ACC112 (cell line): ENCODE results near the gene TPRG1.
A peak's percentile ranks its signal among the peaks of the same experiment; 100 is the strongest.

Experiments used
- H2AFZ ChIP-seq: fragments of 200-600 bp; sonication (generic); one replicate; pipeline ENCODE4 v1.6.0; 2017; ENCODE audit warnings: antibody characterized with exemption, low read length; ENCODE audit not compliant: unreplicated experiment
- H3K27ac ChIP-seq: fragments of 200-600 bp; sonication (generic); 2 replicates; pipeline ENCODE4 v1.5.1; 2014; ENCODE audit warnings: low read depth, mild to moderate bottlenecking, antibody characterized with exemption, low read length, moderate library complexity
- H3K27me3 ChIP-seq: fragments of 200-600 bp; sonication (generic); 2 replicates; pipeline ENCODE4 v1.6.1; 2014; ENCODE audit warnings: mild to moderate bottlenecking, antibody characterized with exemption, low read length, moderate library complexity, mixed read lengths; ENCODE audit not compliant: insufficient read depth
- H3K36me3 ChIP-seq: fragments of 200-600 bp; sonication (generic); 2 replicates; pipeline ENCODE4 v1.6.1; 2016; ENCODE audit warnings: mild to moderate bottlenecking, antibody characterized with exemption, low read length, moderate library complexity, mixed read lengths; ENCODE audit not compliant: insufficient read depth
- H3K4me1 ChIP-seq: fragments of 200-600 bp; sonication (generic); one replicate; pipeline ENCODE4 v1.6.1; 2016; ENCODE audit warnings: low read length, mixed read lengths; ENCODE audit not compliant: insufficient read depth, unreplicated experiment, control insufficient read depth
- H3K4me3 ChIP-seq: fragments of 200-600 bp; sonication (generic); 2 replicates; pipeline ENCODE4 v1.5.1; 2014; ENCODE audit warnings: mild to moderate bottlenecking, low read depth, low read length
- H3K79me2 ChIP-seq: fragments of 200-600 bp; sonication (generic); one replicate; pipeline ENCODE4 v1.6.0; 2016; ENCODE audit warnings: low read length; ENCODE audit not compliant: control insufficient read depth, unreplicated experiment, insufficient read depth

Gene TPRG1

DNA sequence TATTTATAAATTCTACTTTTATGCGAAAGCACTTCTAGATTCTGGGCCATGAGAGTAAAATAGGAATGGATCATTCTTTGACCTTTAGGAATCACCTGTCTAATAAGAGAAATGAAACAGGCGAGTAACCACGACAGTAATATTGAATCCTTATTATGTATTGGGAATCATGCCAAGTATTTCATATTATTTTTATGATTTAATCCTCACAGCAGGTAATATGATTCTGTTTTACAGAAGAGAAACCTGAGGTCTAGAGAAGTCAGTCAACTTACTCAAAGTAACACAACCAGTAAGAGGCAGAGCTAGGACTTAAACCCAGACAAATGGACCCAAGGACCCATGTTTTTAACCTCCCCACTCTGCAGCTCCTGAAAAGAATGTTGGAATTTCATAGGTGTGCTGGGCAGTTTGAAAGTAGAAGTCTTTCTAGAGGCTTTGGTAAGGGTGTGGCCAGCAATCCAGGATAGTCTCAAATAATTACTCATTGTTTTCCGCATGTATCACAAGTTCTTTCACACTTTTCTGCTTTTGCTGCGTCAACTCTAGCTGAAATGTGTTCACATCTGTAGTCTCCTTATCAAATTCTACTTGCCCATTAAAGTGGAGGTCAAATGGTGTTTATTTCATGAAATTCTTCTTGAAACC, 181.7 kb downstream of the TPRG1 start:
- H3K4me3 ChIP-seq = no peak overlapping the region
- H3K27ac ChIP-seq = no peak overlapping the region
- no peaks in the 10 kb centered on the region for H3K27me3 ChIP-seq
- no peaks in the 10 kb centered on the region for H3K79me2 ChIP-seq
- H3K36me3 ChIP-seq = no peaks in the 10 kb centered on the region
- H3K4me1 ChIP-seq = peaks cover 10% of the 10 kb centered on the region
- H2AFZ ChIP-seq = no peak overlapping the region

DNA sequence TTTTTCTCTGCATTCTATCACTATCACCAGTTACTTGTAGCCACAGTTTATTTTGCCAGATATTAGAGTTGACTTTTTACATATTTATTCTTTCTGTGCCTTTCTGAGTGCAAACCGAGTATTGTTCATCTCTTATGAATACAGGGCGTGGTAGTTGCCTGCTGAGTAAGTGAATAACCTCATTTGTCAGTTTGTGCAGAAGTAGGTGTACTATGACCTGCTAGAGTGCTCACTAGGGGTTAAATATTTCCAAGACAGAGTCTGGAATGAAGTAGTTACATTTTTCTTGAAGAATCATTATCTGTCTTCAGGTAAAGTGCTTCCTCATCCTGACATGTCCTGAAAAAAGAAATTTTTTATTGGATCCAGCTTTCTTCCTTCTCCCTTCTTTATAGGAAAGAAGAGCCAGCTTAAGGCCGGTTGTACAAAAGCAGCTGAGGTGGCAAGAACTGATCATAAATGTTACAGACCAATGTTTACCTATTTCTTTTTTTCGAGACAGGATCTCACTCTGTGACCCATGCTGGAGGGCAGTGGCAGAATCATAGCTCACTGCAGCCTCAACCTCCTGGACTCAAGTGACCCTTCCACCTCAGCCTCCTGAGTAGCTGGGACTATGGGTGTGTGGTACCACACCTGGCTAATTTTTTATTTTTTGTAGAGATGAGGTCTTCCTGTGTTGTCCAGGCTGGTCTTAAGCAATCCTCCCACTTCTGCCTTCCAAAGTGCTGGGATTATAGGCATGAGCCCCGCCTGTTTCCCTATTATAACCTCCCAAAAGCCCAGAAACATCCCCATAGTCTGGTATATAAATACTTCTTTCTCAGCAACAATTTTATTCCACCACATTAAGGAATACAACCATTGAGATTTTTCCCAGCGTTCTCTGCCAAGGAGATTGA, 182.5 kb downstream of the TPRG1 start:
- peak overlapping the region; percentile 57 for H2AFZ ChIP-seq
- no peak overlapping the region for H3K27ac ChIP-seq

DNA sequence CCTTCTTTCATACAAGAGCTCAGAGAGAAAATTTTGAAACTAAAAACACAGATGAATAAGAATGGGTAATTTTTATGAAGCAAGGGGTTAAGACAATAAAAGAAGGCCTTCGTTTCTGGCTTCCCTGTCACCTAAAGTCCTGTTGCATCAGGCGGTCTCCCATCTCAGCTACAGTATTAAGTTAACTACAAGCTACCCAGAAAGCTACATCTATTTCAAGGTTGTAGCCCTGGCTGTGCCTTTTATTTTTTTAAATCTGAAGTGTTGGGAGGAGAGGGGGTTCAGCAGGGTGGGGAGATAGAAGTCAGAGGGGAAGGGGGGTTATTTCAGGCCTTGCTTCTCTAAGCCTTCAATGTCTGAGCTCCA, 183.3 kb downstream of the TPRG1 start:
- Histone ChIP-seq H3K4me1 (peaks cover 10% of the 10 kb centered on the region), H3K27ac (peak overlapping the region; percentile 60), H2AFZ (peak overlapping the region; percentile 57)

More for the DNA sequence above, 182.5 kb downstream of the TPRG1 start:
- no peaks in the 10 kb centered on the region for H3K27me3 ChIP-seq
- H3K4me3 ChIP-seq = no peak overlapping the region
- H3K4me1 ChIP-seq = peaks cover 10% of the 10 kb centered on the region
- no peaks in the 10 kb centered on the region for H3K79me2 ChIP-seq
- no peaks in the 10 kb centered on the region for H3K36me3 ChIP-seq

DNA sequence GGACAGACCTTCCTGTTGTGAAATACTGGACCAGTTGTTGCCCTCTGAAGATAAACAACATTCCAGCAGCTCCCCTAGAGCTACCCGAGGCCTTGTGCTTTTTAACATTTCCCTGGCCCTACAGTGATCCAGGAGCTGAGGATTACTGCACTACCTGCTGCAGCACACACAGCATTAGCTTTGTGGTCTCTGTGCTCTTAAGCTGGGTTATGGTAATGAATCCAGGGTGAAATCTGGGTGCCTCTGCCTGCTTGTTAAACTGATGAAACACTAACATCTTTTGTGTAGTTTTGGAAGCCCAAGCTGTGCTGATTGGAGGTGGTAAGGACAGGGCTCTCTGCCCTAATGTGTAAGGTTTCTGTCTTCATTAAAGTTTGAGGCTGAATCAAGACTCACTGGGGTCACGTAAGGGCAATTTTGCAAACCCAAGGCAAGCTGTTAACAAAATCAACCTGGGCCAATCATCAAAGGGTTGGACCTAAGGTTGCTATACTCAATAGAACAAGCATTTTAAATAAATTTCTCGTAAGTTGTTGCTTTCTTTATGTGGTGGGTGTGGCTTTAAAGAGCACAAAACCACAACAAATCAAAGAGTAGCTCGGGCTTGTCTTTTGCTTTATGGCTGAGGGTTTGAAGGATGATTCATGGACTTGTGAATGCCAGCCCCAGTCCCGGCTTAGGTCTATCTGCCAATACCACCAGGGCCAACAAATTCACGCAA, 183.9 kb downstream of the TPRG1 start:
- Histone ChIP-seq H2AFZ (peak overlapping the region; percentile 57), H3K4me3 (peak overlapping the region; percentile 31), H3K79me2 (no peaks in the 10 kb centered on the region), H3K36me3 (no peaks in the 10 kb centered on the region), H3K4me1 (peaks cover 10% of the 10 kb centered on the region), H3K27ac (peak overlapping the region; percentile 60), H3K27me3 (no peaks in the 10 kb centered on the region)

More for the DNA sequence above, 183.3 kb downstream of the TPRG1 start:
- H3K27me3 ChIP-seq = no peaks in the 10 kb centered on the region
- no peaks in the 10 kb centered on the region for H3K79me2 ChIP-seq
- peak overlapping the region; percentile 31; the same call in 1 of the 2 replicates for H3K4me3 ChIP-seq
- no peaks in the 10 kb centered on the region for H3K36me3 ChIP-seq

DNA sequence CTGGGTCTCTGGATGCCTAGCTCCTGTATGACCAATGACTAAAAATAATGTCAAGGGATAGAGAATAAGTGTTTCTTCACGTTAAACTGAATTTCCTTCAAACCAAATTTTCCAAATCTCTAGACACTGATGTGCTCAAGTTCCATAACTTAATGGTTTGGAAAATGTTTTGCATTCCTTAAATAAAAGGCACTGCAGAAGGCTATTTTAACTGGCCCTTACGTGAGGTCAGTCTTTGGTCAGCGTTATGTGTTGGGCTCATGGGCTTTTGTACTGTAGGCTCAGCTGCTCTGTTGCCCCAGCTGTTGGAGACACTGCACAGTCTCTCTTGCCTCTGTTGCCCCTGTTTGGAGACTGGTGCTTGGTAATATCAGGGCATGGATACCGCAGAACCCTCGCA, 188.5 kb downstream of the TPRG1 start:
- no peak overlapping the region for H3K4me3 ChIP-seq
- H3K79me2 ChIP-seq = no peaks in the 10 kb centered on the region
- no peaks in the 10 kb centered on the region for H3K27me3 ChIP-seq
- H3K27ac ChIP-seq = no peak overlapping the region
- no peak overlapping the region for H2AFZ ChIP-seq
- no peaks in the 10 kb centered on the region for H3K36me3 ChIP-seq
- H3K4me1 ChIP-seq = peaks cover 5% of the 10 kb centered on the region

DNA sequence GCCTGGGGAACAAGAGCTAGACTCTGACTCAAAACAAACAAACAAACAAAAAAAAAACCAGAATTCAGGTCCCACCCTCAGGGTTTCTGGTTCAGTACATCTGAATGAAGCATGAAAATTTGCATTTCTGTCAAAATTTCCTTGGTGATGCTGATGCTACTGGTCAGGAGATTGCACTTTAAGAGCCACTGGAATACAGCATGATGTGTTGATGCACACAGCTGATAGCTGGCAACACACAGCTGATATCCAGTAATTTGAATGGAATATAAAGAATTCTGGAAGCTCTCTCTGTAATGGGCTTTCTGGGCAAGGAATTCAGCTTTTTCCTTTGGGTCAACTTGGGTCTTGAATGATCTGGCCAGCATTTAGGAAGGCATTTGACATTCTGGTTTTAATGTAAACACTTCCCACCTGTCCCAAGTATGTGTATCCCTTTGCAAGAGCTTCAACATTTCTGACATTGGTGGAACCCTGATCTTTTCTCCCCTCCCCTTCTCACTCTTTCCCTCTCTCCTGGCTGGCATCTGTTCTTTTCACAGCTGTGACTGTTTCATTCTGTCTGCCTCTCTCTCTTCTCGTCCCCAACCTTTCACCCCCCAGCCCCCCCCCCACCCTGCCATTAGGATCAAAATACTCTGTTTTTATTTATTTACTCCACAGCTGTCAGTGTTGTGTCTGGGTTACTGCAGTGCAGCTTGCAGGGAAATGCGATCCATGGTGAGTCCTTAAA, 189.5 kb downstream of the TPRG1 start:
- Histone ChIP-seq H2AFZ (no peak overlapping the region), H3K36me3 (no peaks in the 10 kb centered on the region), H3K79me2 (no peaks in the 10 kb centered on the region), H3K27ac (no peak overlapping the region), H3K4me1 (no peaks in the 10 kb centered on the region), H3K4me3 (no peak overlapping the region), H3K27me3 (no peaks in the 10 kb centered on the region)

DNA sequence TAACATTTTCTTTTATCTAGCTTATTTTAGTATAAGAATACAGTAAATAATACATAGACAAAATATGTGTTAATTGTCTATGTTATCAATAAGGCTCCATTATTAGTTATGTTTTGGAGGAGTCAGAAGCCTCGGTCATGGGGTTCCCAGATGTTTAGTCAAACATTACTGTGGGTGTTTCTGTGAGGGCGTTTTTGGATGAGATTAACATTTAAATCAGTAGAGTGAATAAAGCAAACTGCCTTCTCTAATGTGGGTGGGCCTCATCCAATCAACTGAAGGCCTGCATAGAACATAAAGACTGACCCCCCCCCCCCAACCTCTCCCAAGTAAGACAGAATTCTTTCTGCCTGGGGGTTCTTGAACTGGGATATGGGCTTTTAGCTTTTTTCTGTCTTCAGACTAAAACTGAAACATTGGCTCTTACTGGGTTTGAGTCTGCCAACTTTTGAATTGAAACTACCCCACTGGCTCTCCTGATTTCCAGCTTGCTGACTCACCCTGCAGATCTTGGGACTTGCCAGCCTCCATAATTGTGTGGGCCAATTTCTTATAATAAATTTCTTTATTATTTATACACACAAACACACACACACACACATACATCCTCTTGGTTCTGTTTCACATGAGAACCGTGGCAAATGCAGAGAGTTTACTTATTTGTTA, 192.0 kb downstream of the TPRG1 start:
- Histone ChIP-seq H3K4me3 (no peak overlapping the region), H3K4me1 (no peaks in the 10 kb centered on the region), H3K36me3 (no peaks in the 10 kb centered on the region), H2AFZ (peak overlapping the region; percentile 7), H3K27ac (no peak overlapping the region), H3K27me3 (no peaks in the 10 kb centered on the region), H3K79me2 (no peaks in the 10 kb centered on the region)

DNA sequence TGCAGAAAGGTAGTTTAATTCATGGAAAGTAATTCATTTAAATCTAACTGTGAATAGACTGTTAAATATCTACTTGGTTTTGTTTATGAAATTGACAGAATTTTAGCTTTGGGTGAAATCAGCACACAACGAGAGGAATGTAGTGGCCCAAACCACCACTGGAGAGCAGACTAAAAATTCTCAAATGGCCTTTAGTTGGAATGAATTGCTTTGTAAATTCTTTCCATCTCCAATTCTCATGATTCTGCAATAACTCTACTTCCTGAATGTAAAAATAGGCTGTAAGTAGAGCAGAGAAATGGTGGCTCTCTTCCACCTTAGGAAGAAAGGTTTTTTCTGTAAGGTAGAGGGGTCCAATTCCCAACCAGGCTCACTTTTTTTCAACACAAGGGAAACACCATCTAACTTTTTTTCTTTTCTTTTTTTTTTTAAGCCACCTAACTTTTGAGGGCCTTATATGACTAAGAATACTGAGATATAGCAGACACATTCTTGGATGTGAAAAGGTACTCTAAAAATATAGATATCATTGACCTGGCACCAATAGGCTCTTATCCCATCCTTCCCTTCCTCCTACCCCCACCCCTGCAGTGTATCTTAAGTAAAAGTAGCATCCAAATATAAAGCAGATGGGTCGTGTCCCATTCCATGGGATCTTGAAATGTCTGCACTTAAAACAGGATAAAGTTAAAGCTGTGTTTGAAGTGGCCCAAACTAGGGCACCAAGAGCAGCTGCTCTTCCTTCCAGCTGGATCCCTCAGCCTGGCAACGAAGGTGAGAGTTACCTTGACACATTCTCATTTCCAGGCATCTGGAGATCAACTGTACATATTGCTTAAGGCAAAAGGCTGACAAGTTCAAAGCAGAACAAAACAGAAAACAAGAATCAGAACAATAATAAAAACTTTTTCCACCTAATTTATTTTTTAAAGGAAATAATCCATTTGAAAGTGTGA, 194.1 kb downstream of the TPRG1 start:
- H3K4me1 ChIP-seq = no peaks in the 10 kb centered on the region
- H3K79me2 ChIP-seq = no peaks in the 10 kb centered on the region
- H3K27ac ChIP-seq = no peak overlapping the region

DNA sequence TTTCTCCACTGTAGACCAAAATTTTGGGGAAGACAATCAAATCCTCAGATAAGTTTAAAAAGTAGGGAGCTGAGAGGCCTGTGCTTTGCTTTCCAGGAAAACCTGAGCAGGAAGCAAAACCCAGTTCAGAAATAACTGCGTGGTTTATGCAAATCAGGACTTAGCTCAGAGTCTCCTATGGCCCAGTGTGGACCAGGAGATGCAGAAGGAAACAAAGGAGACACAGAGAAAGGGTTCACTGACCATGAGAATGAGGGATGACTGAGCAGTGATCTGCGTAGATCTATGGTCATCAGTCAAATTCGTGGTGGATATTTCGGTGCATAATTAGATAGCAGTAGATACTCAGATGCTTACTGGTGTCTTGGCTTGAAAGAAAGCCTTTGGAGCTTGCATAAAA, 196.6 kb downstream of the TPRG1 start:
- Histone ChIP-seq H3K27ac (no peak overlapping the region), H3K79me2 (no peaks in the 10 kb centered on the region), H3K4me1 (no peaks in the 10 kb centered on the region), H3K36me3 (no peaks in the 10 kb centered on the region), H2AFZ (no peak overlapping the region), H3K4me3 (no peak overlapping the region), H3K27me3 (no peaks in the 10 kb centered on the region)

More for the DNA sequence above, 194.1 kb downstream of the TPRG1 start:
- Histone ChIP-seq H3K4me3 (no peak overlapping the region), H3K36me3 (no peaks in the 10 kb centered on the region), H2AFZ (no peak overlapping the region), H3K27me3 (no peaks in the 10 kb centered on the region)
